ENCODE results near the gene BABAM2.

The BABAM2 gene

DNA sequence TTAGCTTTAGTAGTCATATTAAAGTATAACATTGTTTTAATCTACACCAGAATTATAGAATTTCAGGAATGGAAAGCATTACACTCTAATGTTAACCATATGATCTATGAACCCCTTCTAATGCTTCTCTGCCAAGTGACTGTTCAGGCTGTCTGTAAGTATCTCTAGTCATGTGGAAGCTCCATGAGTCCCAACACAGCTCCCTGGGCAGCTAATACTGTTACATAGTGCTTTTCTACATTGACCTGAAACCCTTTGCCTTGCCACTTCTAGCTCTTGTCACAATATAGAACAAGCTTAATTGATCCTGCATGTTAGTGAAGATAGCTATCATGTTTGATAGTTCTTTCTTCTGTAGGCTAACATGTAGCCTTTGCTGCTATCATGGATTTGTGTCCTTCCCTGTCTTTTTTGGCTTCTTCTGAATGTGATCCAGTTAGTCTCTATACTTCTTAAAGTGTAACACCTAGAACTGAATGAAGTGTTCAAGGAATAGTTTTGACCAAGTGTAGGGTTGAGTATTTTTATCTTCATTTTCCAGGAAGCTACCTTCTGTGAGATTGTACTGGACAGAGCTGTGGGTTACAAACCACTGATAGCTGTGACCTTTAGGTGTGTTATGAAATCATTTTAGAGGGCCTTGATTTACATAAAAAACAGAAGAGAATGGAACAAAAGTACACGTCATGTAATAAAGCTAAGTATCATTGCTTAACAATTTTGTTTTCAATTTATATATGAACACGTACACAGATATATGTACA lies 23.7 kb downstream of the BABAM2 start:
- DNase-seq = no peak

DNA sequence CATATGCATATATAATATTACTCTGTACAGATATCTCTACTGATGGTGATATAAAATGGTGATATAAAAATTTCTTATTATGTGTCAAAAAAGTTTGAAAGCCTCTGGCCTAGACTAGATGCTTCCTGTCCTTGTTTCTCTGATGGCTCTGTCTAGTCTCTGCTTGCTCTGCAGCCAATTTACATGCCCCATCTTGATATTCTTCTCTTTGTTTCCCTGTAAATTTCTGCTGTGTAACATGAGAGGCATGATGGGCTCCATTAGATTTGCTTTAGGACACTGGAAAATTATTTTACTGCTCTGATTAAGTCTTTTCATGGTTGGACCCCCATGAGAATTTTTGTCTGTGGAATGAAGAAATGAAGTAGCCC lies 24.3 kb downstream of the BABAM2 start:
- no peak for DNase-seq

DNA sequence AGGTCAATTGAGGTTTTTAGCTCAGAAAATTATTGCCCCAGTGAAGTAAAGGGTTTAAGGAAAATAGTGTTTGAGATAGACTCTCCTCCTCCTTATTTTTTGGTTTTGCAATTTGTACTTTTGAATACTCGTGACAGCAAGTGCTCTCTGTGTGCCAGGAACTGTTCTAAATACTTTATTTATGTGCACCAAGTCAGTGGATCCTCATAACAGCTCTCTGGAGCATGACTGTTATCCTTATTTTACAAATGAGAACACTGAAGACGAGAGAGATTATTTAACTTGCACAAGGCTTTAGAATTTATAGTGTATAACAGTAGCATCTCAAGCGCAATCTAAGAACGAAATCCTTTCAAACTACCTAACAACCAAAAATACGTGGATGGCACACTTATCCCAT lies 24.7 kb downstream of the BABAM2 start:
- DNase-seq = no peak

DNA sequence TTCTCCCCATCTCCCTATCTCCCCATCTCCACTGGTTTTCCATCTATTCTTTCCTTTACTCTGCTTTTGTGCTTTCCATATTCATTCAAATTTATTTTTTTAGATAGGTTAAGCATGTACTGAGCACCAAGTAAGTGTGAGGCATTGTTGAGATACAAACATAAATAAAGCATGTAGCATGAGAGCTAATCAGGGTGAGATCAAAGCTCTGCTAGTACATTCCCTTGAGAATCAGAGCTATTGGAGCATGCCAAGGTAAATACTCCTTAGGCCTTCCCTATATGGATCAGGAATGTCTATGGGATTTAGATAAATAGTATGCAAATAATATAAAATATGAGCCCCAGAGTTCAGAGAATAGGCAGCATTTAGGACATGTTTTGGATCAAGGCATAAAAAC lies 25.3 kb downstream of the BABAM2 start:
- DNase-seq = no peak

DNA sequence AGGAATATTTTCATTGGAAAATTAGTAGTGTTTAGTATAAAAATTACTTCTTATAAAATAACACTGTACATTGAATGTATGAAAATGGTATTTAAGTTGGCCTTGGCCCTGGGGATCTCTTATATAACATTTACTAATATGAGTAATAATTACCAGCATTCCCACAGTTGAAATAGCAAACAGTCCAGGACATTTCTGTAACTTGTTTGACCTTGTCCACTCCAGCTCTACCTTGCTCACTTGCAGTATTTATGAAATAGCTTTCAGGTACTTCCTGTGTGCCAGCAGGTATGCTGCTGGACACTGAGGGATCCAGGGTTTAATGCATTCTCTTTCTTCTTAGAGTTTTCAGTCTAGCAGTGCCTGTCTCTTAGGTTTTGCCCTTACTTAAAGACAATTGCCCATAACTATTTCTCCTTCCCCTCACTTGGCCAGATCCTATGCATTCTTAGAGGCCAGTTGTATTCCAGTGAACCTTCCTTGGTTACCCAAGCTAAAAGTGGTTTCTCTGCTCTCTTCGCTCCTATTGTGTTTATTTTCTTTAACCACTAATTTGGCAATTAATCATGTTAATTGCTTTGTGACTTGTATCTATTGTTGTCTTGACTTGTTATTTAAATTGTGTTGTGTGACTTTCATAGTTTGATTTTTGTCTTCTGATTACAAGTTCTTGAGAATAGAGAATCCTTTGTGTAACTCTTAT lies 25.9 kb downstream of the BABAM2 start:
- no peak for DNase-seq

DNA sequence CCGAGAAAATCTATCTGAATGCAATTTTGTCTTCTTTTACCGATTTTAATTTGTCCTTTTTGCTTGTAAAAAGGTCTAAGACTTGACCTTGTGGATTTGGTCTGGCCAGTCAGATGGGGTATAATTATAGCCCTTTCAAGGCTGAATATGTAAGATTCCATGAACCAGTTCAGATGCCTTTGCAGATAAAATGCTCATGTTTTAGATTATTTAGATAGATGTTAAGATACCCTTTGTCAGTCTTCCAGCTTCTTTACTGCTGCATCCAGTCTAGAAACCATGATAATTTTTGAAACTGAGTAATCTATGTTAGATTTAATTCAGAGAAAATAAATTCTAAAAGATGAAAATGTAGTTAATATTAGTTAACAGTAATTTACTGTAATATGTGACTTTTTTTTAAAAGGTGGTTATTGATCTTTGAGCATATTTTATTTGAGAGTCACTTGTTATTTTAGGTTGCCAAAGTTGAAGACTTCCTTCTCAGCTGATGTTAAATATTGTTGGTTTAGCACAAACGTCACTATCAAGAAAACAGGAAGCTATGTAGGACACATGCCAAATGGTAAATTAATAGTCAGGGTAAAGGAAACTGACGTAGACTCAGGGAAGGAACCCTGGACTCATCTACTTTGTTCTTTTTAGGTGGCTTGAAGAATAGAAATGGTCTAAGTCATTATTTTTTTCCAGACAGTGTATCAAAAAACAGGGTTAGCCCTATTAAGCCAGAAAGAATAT lies 29.8 kb downstream of the BABAM2 start:
- no peak for DNase-seq

DNA sequence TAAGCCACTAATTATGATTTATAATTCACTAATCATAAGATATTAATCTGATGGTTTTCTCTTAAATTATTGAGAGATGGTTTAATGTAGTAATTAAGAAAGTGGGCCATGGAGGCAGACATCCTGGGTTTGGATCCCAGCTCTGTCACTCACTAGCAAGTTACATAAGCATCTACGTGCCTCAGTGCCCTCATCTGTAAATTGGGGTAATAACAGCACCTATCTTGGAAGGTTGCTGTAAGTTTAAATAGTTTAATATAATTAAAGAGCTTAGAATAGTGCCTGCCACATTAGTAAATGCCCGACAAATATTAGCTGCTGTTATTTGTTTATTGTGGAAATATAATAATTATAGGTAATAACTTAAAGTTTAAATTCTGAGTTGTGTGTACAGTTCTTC lies 30.9 kb downstream of the BABAM2 start:
- no peak for DNase-seq

DNA sequence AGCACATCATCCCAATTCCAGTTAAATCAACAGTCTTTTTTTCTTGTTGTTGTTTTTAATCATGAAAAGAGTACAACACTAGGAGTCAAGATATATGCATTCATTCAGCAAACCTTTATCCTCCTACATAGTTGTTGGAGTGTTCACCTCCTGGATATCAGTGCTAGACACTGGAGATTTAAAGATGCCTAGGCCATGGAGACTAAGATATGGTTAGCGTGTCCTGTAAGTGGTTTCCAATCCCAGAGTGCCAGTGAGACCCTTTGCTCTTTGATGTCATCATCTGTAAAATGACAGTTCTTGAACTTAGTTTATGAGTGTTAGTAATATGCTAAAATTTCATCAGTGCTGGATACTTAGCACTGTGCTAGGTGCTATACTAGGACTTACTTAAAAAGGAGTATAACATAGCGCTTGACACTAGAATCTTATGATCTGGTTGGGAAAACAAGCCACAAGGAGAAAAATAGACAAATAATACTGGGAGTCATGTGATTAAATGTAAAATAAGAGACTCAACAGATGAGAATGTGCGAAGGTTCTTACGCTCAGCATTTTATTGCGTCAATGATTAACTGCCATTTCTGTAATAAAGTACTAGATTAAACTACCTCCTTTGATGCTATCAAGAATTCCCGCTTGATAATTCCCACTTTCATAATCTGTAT lies 31.5 kb downstream of the BABAM2 start:
- no peak for DNase-seq

DNA sequence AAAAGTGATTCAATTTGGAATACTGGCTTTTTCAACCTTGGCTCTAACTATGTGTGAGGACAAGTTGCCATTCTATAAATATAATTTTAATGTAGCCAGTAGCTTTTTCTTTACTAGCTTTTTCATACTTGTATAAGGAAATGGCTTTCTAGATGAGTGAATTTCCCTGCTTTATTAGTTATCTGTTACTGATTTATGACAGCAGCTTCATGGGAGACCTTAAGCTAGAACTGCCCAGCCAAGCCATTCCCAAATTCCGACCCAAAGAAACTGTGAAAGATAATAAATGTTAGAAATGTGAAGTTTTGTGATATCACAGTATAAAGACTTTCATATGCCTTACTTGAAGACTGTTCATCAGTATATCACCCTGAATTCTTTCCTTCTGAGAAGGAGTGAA lies 32.3 kb downstream of the BABAM2 start:
- DNase-seq = no peak

DNA sequence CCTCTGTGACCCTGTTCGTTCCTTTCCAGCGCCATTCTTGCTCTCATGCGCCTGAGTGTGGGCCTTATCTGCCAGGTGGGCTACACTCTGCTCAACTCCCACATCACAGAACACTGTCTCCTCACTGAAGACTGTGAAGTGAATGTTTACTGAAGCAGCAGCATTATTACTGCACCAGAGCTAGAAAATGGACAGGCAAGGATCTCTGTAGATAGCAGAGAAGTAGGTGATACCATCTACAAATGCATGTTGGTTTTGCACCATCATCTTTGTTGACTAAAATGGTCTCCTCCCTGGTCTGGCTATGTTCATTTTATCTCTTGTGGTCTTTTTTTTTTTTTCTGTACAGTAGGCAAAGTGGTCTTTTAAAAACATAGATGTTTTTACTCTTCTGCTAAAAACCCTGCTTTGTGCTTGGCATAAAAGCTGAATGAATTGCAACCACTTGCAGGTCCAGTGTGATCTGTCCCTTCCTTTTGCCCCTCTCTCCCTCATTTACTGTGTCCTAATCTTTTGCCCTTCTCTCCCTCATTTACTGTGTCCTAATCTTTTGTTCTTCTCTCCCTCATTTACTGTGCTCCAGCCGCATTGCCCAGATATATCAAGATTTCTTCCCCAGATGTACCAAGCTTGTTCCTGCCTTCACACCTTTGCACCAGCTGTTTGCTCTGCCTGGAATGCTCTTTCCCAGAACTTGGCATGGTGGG lies 35.4 kb downstream of the BABAM2 start:
- DNase-seq = no peak

DNA sequence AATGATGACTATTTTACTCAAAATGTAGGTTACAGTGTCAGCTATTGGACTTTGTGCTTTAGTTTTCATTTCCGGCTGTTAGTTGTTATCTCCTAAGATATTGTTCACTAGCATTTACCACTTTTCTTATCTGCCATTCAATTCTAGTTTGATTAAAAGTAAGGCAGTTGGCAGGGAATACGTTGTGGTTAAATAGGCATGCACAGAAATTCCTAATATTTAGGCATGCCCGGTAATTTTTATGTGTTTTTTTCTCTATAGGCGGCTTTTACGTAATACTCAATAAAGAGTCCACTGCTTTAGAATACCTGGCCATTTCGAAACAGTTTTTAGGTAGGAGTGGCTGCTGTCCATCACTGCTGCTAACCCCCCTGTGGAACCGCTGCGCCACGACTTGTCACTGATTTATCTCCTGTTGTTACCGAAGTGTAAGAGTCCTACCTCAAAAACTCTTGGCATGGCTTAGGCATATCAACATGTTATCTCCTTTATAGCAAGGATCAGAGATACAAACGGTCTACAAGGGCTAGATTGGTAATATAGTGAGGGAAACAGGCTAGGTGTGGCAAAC lies 39.5 kb downstream of the BABAM2 start:
- DNase-seq = no peak

DNA sequence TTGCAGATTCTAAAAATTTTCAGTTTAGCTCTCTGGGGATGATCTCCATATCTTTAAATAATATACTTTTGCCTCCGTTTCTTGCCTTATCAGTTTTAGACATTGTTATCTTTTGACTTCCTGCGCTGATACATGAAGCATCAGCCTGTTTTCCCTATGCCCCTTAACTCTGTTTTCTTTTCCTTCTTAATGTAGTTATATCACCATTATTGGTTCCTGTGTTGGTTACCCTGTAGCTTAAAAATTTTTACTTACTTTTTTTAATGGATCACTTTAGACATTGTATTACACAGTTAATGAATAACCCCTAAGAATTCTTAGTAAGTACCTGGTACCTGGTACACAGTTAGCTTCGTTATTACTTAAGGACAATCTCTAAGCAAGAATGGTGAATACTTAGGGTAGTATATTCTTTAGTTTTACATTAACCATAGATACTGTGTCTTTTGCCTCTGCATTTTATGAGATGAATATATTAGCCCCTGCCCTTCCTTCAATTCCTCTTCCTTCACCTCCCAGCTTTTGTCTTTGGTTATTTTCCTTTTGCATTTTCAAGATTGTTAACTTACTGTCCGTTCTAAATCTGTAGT lies 40.9 kb downstream of the BABAM2 start:
- DNase-seq = no peak

DNA sequence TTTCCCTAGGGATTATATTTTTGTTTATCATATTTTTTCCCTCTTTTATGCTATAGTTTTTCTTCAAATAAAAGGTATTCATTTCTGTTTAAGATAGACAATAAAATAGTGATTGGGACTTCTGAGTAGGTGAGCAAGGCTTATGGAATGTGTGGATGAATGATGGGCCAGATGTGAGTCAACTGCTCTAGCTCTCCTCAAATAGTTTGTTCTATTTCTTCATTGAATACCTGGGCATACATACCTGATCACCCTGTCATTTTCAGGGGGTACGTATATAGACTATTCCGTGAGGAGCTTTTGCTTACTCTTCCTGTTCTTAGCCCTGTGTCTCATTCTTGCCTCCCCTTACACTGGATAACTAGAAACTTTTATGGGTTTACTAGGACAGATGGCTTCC lies 41.9 kb downstream of the BABAM2 start:
- DNase-seq = no peak

DNA sequence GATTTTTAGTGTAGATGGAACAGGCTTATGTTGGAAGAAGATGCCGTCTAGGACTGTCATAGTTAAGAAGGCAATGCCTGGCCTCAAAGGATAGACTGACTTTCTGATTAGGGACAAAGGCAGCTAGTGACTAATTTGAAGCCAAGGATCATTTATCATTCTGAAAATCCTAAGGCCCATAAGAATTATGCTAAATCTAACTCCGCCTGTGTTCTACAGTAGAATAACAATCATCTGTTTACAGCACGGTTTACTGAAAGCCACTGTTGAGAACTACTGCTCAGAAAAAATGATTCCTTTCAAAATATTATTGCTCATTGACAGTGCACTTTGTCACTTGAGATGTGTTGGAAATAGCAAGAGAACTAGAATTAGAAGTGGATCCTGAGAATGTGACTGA lies 44.5 kb downstream of the BABAM2 start:
- DNase-seq = no peak

DNA sequence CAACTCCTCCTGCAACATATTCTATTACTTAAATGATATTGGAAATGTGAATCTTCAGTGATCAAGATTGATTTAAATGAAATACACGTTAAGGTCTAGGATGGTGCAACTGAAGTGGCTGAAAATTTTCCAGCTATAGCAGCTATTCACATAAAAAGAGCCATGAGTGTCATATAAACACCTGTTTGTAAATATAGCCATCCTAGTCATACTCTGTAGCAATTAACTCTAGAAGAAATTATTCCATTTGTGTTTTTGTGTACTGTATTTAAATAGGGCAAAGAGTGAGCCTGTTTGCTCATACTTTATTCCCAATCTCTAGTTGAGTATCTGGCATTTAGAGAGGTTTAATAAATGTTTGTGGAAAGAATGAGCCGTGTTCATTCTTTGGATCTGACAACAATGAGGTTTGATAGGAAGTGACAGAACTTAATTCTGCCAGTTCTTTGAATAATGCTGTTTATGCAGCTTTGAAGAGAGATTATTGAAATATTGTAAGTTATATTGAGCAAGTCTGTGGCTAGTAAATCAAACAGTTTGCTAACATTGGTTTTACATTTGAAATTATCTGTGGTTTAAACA lies 49.7 kb downstream of the BABAM2 start:
- no peak for DNase-seq

DNA sequence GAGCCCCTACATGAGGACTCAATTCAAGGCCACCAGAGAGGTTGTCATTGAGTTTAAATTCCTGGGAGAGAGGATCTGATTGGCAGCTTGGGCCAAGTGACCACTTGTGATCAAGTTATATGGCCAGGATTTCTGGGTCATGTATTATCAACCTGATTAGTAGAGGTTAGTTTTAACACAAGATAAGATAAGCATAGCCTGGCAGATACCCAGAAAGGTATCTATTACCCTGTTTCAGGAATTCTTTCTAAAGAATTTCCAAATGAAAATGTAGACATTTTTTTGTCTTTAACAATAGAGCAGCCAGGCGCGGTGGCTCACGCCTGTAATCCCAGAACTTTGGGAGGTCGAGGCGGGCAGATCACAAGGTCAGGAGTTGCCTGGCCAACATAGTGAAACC lies 50.5 kb downstream of the BABAM2 start:
- no peak for DNase-seq

DNA sequence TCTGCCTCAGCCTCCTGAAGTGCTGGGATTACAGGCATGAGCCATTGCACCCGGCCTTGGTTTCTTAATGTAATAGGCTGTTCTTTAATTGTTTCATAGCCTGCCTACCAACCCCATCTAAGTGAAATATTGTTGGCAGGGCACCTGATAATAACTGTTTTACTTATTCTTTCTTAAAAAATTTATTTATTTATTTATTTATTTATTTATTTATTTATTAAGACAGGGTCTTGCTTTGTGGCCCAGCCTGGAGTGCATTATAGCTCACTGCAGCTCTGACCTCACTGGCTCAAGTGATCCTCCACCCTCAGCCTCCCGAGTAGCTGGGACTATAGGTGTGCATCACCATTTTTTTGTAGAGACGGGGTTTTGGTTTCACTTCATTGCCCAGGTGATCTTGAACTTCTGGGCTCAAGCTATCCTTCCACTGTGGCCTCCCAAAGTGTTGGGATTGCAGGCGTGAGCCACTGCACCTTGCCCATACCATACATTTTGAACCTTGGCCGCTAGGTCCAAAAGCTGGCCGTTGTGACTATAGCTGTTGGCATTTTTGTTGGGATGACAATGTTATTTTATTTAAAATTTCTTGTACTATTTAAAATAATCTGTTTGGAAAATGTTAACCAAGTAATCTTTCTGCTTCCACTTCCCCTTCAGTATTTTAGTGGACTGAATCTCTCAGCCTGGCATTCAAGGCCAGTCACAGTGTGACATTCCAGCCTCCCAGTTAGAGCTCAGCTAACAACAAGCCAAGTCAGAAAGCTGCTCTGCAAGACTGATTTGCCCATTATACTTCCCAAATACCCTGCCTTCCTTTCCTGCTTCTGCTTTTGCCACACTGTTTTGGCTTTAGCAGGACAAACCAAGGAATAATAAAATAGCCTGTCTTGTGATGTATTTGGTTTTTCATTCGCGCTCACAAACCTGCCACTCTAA lies 52.4 kb downstream of the BABAM2 start:
- DNase-seq = no peak

DNA sequence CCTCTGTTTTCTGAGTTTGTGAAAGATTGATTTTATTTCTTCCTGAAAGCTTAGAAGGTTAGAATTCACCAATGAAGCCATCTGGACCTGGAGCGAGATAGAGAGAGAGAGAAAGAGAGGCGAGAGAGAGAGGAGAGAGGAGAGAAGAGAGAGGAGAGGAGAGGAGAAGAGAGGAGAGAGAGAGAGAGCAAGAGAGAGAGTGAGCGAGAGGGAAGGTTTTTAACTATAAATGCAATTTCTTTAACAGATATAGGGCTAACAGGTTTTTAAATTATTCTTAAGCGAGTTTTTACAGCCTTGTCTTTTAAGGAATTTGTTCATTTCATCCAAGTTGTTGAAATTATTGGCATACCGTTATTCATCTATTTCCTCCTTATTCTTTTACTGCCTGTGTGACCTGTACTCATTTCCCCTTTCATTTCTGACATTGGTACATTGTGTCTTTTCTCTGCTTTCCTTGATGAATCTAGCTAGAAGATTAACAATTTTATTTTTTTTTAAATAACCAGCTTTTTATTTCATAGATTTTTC lies 56.1 kb downstream of the BABAM2 start:
- no peak for DNase-seq

DNA sequence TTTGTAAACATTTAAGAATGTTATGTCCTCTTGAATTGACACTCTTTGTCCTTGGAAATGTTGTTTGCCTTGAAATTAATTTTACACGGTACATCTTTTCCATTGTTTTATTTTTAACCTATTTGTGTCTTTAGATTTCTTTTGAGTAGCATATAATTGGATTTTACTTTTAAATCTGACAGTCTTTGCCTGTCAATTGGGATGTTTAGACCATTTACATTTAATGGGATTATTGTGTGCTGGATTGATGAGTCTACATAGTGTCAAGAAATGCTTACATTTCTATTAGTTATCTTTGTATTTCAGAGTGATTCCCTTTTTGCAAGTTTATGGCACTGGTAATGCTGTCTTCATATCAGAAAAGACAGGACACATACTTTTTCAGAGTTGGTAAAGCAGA lies 61.5 kb downstream of the BABAM2 start:
- no peak for DNase-seq

DNA sequence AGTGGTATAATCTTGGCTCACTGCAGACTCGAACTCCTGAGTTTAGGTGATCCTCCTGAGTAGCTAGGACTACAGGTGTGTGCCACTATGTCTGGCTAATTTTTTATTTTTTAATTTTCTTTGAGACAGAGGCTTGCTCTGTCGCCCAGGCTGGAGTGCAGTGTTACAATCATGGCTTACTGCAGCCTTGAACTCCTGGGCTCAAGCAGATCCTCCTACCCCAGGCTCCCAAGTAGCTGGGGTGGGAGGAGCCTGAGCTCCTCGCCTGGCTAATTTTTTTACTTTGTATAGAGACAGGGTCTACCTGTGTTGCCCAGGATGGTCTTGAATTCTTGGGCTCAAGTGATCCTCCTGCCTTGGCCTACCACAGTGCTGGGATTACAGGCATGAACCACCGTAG lies 62.5 kb downstream of the BABAM2 start:
- no peak for DNase-seq
